NT2/D1 (cell line): ENCODE data around the gene ABCC9.

Experiments
- SUZ12 ChIP-seq: IDR thresholded peaks from 2 replicates; pipeline ENCODE4 v1.6.1; 2011; ENCODE audit not compliant: insufficient read length, insufficient read depth; ENCODE audit errors: extremely low read depth
- YY1 ChIP-seq: IDR thresholded peaks from 2 replicates; pipeline ENCODE4 v1.6.1; 2011; ENCODE audit not compliant: insufficient read length, insufficient read depth
- ZNF274 ChIP-seq: IDR thresholded peaks from 2 replicates; pipeline ENCODE4 v1.6.1; 2011; ENCODE audit warnings: mild to moderate bottlenecking, low read depth, low read length

- TF ChIP-seq YY1 (no peak), ZNF274 (no peak), SUZ12 (no peak)
Measured at GRCh38 chr12:21756699-21757098, 184.5 kb downstream of the ABCC9 start.
